GM21515 (cell line): ENCODE measurements around the gene SARM1.
"Not testable (repeated sequence)": the region's sequence is repeated elsewhere in the genome, so short reads cannot be mapped to it uniquely, and the experiment has no call there.

ENCODE experiments used
- ATAC-seq: cut with Tn5 transposase; IDR thresholded peaks from one replicate; pipeline ENCODE4 v1.9.1; 2021; ENCODE audit not compliant: unreplicated experiment

SARM1 gene

GRCh38 chr17:28371245-28372202 lies at the start of gene SARM1:
SARM1 (plus strand) TSS chr17:28371694; CDS start chr17:28372033, 339 bp downstream.
- no peak for ATAC-seq

GRCh38 chr17:28324267-28324745 lies 47.2 kb upstream of the SARM1 start:
- no peak for ATAC-seq

- no peak for ATAC-seq
These were observed 46.7 kb upstream of the SARM1 start for GRCh38 chr17:28324781-28325180.

- ATAC-seq = no peak
These were observed 46.3 kb upstream of the SARM1 start for GRCh38 chr17:28325211-28325610.

GRCh38 chr17:28326114-28326513 lies 45.4 kb upstream of the SARM1 start:
- ATAC-seq = no peak

- no peak for ATAC-seq
These were observed 44.4 kb upstream of the SARM1 start for GRCh38 chr17:28327031-28327607.

- no peak for ATAC-seq
These were observed 43.8 kb upstream of the SARM1 start for GRCh38 chr17:28327709-28328108.

- no peak for ATAC-seq
These were observed 43.2 kb upstream of the SARM1 start for GRCh38 chr17:28328325-28328724.

- no peak for ATAC-seq
These were observed 40.8 kb upstream of the SARM1 start for GRCh38 chr17:28330671-28331070.

GRCh38 chr17:28331891-28332420 lies 39.5 kb upstream of the SARM1 start:
- no peak for ATAC-seq

- ATAC-seq = no peak
These were observed 38.3 kb upstream of the SARM1 start for GRCh38 chr17:28333083-28333746.

GRCh38 chr17:28334171-28334570 lies 37.3 kb upstream of the SARM1 start:
- no peak for ATAC-seq

GRCh38 chr17:28334666-28335200 lies 36.8 kb upstream of the SARM1 start:
- no peak for ATAC-seq

- peak; percentile 92 for ATAC-seq
These were observed 36.1 kb upstream of the SARM1 start, which contains the start of the genes IFT20 and TNFAIP1 for GRCh38 chr17:28335201-28335958. IFT20 (minus strand) TSS chr17:28335472; CDS start chr17:28331985, 3,487 bp downstream. TNFAIP1 (plus strand) TSS chr17:28335761; CDS start chr17:28339522, 3,761 bp downstream.

GRCh38 chr17:28335959-28336871 lies 35.3 kb upstream of the SARM1 start:
- ATAC-seq = peak; percentile 1

- ATAC-seq = no peak
These were observed 33.3 kb upstream of the SARM1 start for GRCh38 chr17:28338056-28338768.

- ATAC-seq = not testable (repeated sequence)
These were observed 32.7 kb upstream of the SARM1 start for GRCh38 chr17:28338769-28339212.

- no peak for ATAC-seq
These were observed 32.1 kb upstream of the SARM1 start for GRCh38 chr17:28339431-28339830.
